Suprapubic skin (tissue), 4 donors: Measurements from ENCODE around the gene GRID2. TPM values are rescaled to one million over a fixed set of nuclear protein-coding genes. Genes with fewer than 3 reads are reported as not detected.

Source experiments
- DNase-seq, 2 donors: peaks; one replicate each; pipeline ENCODE4 v3.0.0-alpha.2; 2019; ENCODE audit warnings: low spot score in 2 of 2
- H3K27ac ChIP-seq: fragments of 200-600 bp; sonication (generic); one replicate; pipeline ENCODE4 v1.5.1; 2019
- H3K27me3 ChIP-seq: fragments of 200-600 bp; sonication (generic); one replicate; pipeline ENCODE4 v1.5.1; 2019
- H3K36me3 ChIP-seq: fragments of 200-600 bp; sonication (generic); one replicate; pipeline ENCODE4 v1.5.1; 2019
- H3K4me1 ChIP-seq: fragments of 200-600 bp; sonication (generic); one replicate; pipeline ENCODE4 v1.5.1; 2019
- H3K4me3 ChIP-seq: fragments of 200-600 bp; sonication (generic); one replicate; pipeline ENCODE4 v1.5.1; 2019; ENCODE audit warnings: mild to moderate bottlenecking
- H3K9me3 ChIP-seq: fragments of 200-600 bp; sonication (generic); one replicate; pipeline ENCODE4 v1.5.1; 2019
- EP300 ChIP-seq: sonication (generic); formaldehyde crosslinking; IDR thresholded peaks from one replicate; pipeline ENCODE4 v1.6.1; 2017; ENCODE audit warnings: antibody characterized with exemption
- POLR2A ChIP-seq, 2 donors: fragments of 450-650 bp; IDR thresholded peaks; one replicate each; pipeline ENCODE4 v1.6.1; 2017; ENCODE audit warnings: antibody characterized with exemption in 2 of 2, mild to moderate bottlenecking in 2 of 2, moderate library complexity in 2 of 2
- POLR2AphosphoS5 ChIP-seq, 3 donors: sonication (generic); formaldehyde crosslinking; IDR thresholded peaks; one replicate each; pipeline ENCODE4 v1.6.1; 2017; ENCODE audit warnings: antibody characterized with exemption in 3 of 3
- WGBS: methylation state at CpG from one replicate; pipeline ENCODE4 v1.1.5; 2018; 5-methylcytosine and 5-hydroxymethylcytosine counted together
- total RNA-seq, 4 donors: library from RNA; depleted of rRNA; stranded (reverse); fragments of >200 nt; gene quantifications; one replicate each; pipeline ENCODE4 v1.1.0, GENCODE V29; 2016
- TF ChIP-seq, protein P1 (sequence below), 2 donors: fragments of 200-600 bp in 1 of 2; fragments of 450-650 bp in 1 of 2; sonication (generic) in 1 of 2; IDR thresholded peaks; one replicate each; pipeline ENCODE4 v1.5.1; 2016 to 2019; ENCODE audit warnings: antibody characterized with exemption in 2 of 2, mild to moderate bottlenecking in 1 of 2, moderate library complexity in 1 of 2

Gene GRID2
- total RNA-seq, 4 donors from 2014 or later: not detected

- 64% methylated on average over 3 of the region's 3 CpGs for WGBS
- Histone ChIP-seq H3K4me3 (no peak overlapping the region), H3K27ac (no peak overlapping the region), H3K9me3 (no peaks in the 10 kb centered on the region), H3K27me3 (no peaks in the 10 kb centered on the region), H3K4me1 (no peaks in the 10 kb centered on the region), H3K36me3 (no peaks in the 10 kb centered on the region)
- no peak for TF ChIP-seq POLR2AphosphoS5 (IDR thresholded peaks at IDR 0.05)
- no peak for TF ChIP-seq EP300
- TF ChIP-seq POLR2A (IDR thresholded peaks at IDR 0.05): no peak
- DNase-seq: no peak
These were observed 1389.4 kb downstream of the GRID2 start for GRCh38 chr4:93693141-93693540.

GRCh38 chr4:93698686-93699085 lies 1394.9 kb downstream of the GRID2 start:
- Histone ChIP-seq H3K4me1 (no peaks in the 10 kb centered on the region), H3K36me3 (no peaks in the 10 kb centered on the region), H3K27me3 (no peaks in the 10 kb centered on the region), H3K9me3 (no peaks in the 10 kb centered on the region), H3K4me3 (no peak overlapping the region), H3K27ac (no peak overlapping the region)
- TF ChIP-seq POLR2AphosphoS5 (IDR thresholded peaks at IDR 0.05) (no peak), EP300 (no peak), POLR2A (IDR thresholded peaks at IDR 0.05) (no peak)
- TF ChIP-seq, protein P1, sequence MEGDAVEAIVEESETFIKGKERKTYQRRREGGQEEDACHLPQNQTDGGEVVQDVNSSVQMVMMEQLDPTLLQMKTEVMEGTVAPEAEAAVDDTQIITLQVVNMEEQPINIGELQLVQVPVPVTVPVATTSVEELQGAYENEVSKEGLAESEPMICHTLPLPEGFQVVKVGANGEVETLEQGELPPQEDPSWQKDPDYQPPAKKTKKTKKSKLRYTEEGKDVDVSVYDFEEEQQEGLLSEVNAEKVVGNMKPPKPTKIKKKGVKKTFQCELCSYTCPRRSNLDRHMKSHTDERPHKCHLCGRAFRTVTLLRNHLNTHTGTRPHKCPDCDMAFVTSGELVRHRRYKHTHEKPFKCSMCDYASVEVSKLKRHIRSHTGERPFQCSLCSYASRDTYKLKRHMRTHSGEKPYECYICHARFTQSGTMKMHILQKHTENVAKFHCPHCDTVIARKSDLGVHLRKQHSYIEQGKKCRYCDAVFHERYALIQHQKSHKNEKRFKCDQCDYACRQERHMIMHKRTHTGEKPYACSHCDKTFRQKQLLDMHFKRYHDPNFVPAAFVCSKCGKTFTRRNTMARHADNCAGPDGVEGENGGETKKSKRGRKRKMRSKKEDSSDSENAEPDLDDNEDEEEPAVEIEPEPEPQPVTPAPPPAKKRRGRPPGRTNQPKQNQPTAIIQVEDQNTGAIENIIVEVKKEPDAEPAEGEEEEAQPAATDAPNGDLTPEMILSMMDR (IDR thresholded peaks at IDR 0.05): no peak
- WGBS: 87% methylated on average over 1 of the region's 1 CpG
- no peak for DNase-seq

DNA sequence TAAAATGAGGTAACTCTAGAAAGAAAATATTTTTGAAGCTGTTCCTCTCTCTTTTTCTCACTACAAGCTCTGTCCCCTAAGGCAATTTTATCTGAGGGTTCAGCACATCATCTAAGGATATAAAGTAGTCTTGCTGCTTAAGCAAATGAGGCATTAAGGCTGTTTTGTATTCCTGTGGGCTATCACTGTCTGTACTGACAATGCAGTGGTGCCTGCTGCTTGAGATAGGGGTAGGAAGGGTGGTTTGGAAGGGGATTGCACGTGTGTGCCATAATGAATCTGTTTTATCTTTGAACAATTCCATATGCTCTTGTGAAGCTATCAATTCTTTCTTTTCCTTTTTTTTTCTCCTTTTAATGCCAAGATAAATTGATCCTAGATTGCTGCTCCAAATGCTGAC lies 1396.8 kb downstream of the GRID2 start:
- Histone ChIP-seq H3K4me3 (no peak overlapping the region), H3K36me3 (no peaks in the 10 kb centered on the region), H3K4me1 (no peaks in the 10 kb centered on the region), H3K27ac (no peak overlapping the region), H3K27me3 (no peaks in the 10 kb centered on the region), H3K9me3 (no peaks in the 10 kb centered on the region)
- WGBS: 10% methylated on average over 1 of the region's 1 CpG
- TF ChIP-seq POLR2AphosphoS5 (IDR thresholded peaks at IDR 0.05) (no peak), POLR2A (IDR thresholded peaks at IDR 0.05) (no peak), EP300 (no peak)
- TF ChIP-seq, protein P1 (IDR thresholded peaks at IDR 0.05): no peak
- DNase-seq: no peak

DNA sequence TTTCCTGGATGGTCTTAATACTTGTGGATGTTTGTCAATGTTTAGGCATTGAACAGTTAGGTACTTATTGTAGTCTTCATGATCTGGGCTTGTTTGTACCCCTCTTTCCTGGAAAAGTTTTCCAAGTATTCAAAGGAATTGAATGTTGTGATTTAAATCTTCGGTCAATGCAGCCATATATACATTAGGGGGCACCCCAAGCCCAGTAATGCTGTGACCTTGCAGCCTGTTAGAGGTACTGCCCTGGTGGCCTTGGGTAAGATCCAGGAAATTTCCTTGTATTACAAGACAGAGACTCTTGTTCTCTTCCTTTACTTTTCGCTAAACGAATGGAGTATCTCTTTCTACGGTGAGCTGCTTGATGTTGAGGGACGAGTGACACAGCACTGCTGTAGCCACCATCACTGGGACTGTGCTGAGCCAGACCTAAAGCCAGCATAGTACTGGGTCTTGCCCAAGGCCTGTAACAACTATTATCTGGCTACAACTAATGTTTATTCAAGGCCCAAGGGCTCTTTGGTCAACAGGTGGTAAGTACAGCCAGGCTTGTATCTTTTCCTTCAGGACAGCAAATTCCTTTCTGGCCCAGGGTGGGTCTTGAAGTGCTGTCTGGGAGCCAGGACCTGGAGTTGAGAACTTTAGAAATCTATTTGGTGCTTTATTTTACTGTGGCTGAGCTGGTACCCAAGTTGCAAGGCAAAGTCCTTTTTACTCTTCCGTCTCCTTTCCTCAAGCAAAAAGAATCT lies 1406.5 kb downstream of the GRID2 start:
- no peak for DNase-seq
- H3K27ac ChIP-seq: no peak overlapping the region
- WGBS: 85% methylated on average over 6 of the region's 6 CpGs

GRCh38 chr4:93710847-93711430 lies 1407.2 kb downstream of the GRID2 start:
- Histone ChIP-seq H3K27ac (no peak overlapping the region), H3K4me1 (no peaks in the 10 kb centered on the region), H3K9me3 (no peaks in the 10 kb centered on the region), H3K4me3 (no peak overlapping the region), H3K27me3 (no peaks in the 10 kb centered on the region), H3K36me3 (no peaks in the 10 kb centered on the region)
- 94% methylated on average over 2 of the region's 2 CpGs for WGBS
- TF ChIP-seq EP300 (no peak), POLR2A (IDR thresholded peaks at IDR 0.05) (no peak), POLR2AphosphoS5 (IDR thresholded peaks at IDR 0.05) (no peak)
- TF ChIP-seq, protein P1 (IDR thresholded peaks at IDR 0.05): no peak
- DNase-seq: no peak

More for the DNA sequence above, 1406.5 kb downstream of the GRID2 start:
- no peaks in the 10 kb centered on the region for H3K36me3 ChIP-seq
- no peak for TF ChIP-seq EP300
- TF ChIP-seq, protein P1 (IDR thresholded peaks at IDR 0.05): no peak
- TF ChIP-seq POLR2AphosphoS5 (IDR thresholded peaks at IDR 0.05): no peak
- TF ChIP-seq POLR2A (IDR thresholded peaks at IDR 0.05): no peak
- H3K9me3 ChIP-seq: no peaks in the 10 kb centered on the region
- no peaks in the 10 kb centered on the region for H3K27me3 ChIP-seq
- no peak overlapping the region for H3K4me3 ChIP-seq
- no peaks in the 10 kb centered on the region for H3K4me1 ChIP-seq
